GM18868 (cell line): ENCODE data around the gene ZNF682.
A peak's percentile ranks its signal among the peaks of the same experiment; 100 is the strongest.
"Not testable (repeated sequence)": the region's sequence is repeated elsewhere in the genome, so short reads cannot be mapped to it uniquely, and the experiment has no call there.

Experiments
- ATAC-seq: cut with Tn5 transposase; IDR thresholded peaks from one replicate; pipeline ENCODE4 v1.9.1; 2021; ENCODE audit warnings: mild to moderate bottlenecking, moderate library complexity; ENCODE audit not compliant: unreplicated experiment

Gene ZNF682

DNA sequence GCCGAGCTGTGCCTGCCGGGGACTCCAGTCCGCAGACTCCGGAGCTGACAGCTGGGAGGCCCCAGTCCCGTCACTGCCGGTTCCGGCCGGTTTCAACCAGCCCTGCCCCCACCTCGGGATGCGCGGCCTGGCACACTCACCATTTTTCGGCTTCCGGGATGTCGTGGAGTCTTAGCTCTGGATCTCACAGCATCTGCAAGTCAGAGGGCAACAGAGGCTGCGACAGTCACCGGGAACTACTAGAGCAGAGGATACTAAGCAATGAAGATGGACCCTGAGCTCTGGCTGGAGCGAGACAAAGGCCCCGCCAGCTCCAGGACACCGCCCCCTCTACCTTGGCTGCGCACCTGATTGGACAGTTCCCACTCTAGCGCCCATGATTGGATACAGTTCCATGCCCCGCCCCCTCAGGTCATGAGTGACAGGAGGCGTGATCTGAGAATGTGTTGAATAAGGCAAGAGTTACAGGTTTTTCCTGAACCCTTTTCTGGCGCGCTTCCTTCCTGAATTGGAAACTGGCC is at the start of gene ZNF682:
Gene ZNF682 (minus strand): TSS at position 303 of the 521 bp plus-strand sequence. CDS start 160 bp downstream, at position 143.
- peak; percentile 99 for ATAC-seq

GRCh38 chr19:20082876-20083275 is 43.6 kb upstream of the ZNF682 start:
- ATAC-seq: not testable (repeated sequence)

- not testable (repeated sequence) for ATAC-seq
These were observed 43.0 kb upstream of the ZNF682 start for GRCh38 chr19:20082232-20082833.

DNA sequence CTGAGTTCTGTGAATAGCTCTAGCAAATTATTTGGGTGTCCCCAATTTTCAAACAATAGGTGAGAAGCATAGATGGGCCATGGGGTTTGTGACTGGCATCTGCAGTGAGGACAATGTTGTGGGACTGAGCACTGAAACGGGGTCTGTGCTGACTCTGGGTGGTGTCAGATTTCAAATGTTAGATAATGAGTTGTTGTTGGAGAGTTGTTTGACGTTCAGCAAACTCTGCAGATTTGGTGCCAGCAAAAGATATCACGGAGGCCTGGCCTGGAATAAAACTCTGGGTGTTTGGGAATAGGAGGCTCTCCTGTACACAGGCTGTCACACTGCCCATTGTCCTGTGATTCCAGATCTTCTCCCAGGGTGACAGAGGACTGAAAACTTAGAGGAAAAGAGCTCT is 41.4 kb upstream of the ZNF682 start:
- no peak for ATAC-seq

- no peak for ATAC-seq
These were observed 40.2 kb upstream of the ZNF682 start for GRCh38 chr19:20079476-20079875.

DNA sequence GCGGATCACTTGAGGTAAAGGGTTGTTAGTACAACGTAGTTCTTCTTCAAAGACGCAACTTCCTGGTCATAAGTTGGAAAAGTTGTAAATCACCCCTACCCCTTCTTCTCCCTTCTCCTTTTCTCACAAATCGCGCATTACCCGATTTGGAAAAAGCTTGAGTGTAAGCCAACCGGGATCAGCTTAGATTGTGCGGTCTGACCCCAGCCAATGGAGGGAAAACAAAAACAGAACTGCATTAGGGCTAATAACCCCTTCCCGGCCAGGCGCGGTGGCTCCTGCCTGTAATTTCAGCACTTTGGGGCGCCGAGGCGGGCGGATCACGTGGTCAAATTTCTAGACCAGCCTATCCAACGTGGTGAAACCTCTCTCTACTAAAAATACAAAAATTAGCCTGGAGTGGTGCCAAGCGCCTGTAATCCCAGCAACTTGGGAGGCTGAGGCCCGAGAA is 39.3 kb upstream of the ZNF682 start:
- ATAC-seq: no peak

GRCh38 chr19:20077791-20078463 is 38.6 kb upstream of the ZNF682 start, which contains the start of gene ZNF90:
Gene ZNF90, plus strand, starts transcription at chr19:20078000. Its CDS starts 133 bp downstream, at chr19:20078133.
- peak; percentile 94 for ATAC-seq

DNA sequence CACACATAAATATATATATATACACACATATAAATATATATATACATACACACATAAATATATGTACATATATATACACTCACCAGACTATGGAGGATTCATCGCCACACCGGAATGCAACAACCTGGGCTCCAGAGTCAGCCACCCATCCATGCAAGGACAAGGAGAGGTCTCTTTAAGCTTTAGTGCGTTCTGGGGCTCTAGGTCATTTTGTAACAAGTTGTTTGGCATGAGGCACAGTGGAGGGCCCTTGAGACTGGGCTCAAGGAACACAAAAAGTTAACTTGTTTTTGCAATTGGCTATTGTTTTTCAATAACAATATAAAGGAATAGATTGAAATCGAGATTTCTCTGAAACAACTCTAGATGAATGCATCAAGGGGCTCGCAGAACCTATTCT is 33.6 kb upstream of the ZNF682 start:
- no peak for ATAC-seq

GRCh38 chr19:20070691-20071090 is 31.4 kb upstream of the ZNF682 start:
- no peak for ATAC-seq

DNA sequence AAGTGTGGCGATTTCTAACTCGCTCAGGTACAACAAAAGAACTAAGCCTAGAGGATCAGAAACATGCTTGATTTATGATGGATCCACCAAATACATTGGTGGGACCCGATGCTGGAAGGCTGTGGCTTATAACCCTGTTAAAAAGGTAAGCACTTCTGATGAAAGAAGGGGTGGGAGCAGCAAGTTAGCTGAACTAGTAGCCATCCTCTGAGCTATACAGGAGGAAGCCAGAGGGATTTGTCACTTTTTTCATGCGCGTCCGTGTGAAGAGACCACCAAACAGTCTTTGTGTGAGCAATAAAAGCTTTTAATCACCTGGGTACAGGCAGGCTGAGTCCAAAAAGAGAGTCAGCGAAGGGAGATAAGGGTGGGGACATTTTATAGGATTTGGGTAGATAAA is 29.3 kb upstream of the ZNF682 start:
- ATAC-seq: not testable (repeated sequence)

- ATAC-seq: no peak
These were observed 28.6 kb upstream of the ZNF682 start for GRCh38 chr19:20067943-20068342.

DNA sequence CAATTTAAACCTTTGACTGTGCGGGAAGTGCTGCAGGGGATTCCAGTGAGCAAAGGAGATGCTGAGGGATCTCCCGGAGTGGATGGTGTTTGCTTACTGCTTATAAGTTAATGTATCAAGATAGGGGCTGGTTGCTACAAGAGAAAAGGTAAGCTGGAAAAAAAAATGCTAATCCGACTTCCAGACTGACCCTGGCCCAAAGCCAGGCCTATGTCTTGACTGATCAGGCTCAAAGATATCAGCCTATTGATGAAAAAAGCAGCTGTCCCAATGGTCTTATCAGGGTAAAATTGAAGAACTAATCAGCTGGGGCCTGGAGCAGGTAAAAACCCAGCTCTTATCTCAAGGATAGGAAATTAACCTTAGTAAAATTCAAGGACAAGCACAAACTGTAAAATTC is 27.6 kb upstream of the ZNF682 start:
- ATAC-seq: no peak

- ATAC-seq: no peak
These were observed 21.0 kb upstream of the ZNF682 start for GRCh38 chr19:20060282-20060681.

DNA sequence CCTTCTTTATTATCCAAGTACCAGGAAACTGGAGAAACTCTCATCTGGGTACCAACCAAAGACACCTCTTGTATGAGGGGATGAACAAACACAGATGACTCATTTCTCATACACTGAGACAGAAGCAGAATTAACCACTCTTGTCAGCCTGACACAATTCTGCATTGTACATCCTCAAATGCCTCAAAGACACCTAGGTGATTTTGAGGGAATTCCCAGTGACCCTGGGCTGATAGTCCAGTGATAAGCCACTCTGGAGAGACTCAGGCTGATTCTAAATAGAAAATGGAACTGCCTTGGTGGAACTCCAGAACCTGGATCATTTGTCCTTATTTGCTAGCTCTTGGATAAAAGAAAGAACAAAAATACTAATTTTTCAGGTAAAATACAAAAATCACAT is 19.4 kb upstream of the ZNF682 start:
- ATAC-seq: not testable (repeated sequence)

DNA sequence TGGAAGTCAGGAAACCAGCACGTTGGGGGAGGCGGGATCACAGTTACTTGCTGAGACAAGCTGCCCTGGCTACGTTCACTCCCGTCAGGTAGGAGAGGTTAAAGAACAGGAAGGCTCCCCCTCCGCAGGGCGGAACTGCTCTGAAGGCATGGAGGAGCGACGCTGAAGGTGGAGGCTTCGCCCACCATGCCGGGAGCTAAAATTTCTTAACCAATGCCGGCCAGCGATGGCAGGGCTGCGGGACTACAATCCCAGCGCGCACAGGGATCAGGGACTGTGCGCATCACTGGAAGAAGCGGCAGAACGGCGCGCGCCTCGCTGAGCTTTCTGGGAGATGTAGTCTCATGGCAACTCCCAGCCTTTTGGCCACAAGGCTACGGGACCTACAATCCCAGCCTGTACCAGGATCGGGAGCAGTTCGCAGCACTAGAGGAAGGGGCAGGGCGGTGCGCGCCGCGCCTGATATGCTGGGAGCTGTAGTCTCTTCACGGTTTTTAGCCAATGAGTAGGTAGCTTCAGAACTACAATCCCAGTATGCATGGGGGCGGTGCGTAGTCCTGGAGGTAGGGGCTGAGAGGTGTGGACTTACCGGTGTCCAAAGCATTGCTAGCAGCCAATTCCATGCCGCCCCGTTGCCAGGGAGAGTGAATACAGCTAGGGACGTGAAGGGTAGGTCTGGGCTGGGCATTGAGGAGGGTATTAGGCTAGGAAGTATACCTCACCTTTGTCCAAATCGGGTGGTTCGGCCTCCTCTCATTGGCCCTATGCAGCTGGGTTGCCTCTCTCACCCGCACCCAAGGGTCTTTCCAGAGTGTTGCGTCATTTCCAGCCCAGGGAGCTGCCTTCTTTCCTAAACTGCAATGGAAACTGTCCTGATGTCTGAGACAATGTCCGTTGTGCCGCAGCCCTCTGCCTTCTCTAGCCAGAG is 12.8 kb upstream of the ZNF682 start:
- peak; percentile 98 for ATAC-seq

DNA sequence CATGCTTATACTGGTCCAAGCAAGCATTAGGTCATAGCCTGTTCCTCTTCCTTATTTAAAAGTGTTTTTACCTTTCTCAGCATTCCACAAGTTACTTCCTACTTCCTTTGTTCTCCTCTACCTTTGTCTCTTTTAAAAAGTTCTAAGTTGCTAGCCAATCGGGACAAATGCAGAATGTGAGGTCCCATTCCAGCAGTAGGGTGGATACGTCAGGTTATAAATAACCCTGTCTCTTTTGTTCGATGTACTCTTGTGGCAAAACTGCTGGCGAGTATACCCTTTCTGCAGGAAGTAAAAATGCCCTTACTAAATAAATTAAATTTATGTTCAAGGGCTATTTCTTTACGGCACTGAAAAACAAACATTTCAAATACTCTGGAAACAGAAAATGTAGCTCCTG is 6.4 kb upstream of the ZNF682 start:
- ATAC-seq: not testable (repeated sequence)

GRCh38 chr19:20044663-20045062 is 5.4 kb upstream of the ZNF682 start:
- ATAC-seq: no peak

- ATAC-seq: no peak
These were observed 725 bp downstream of the ZNF682 start for GRCh38 chr19:20038358-20039202.

DNA sequence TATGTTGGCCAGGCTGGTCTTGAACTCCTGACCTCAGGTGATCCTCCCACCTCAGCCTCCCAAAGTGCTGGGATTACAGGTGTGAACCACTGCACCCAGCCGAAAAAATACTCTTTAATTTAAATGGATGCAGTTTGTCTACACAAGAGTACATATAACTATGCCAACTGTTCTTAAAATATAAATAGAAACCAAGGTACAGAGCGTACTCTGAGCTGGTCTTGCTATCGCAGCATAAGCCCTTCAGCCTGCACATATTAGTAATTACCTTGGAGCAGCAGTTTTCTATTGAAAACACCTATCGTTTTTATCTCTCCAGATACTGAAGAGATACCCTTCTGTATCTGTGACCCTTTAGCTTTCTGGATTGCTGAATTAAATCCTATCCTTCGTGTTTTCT is 3.4 kb downstream of the ZNF682 start:
- no peak for ATAC-seq

- no peak for ATAC-seq
These were observed 10.7 kb downstream of the ZNF682 start for GRCh38 chr19:20028611-20029010.
